Transverse colon (tissue), 4 donors: ENCODE data around the gene HTR5A. TPM values are rescaled to one million over a fixed set of nuclear protein-coding genes. Genes with fewer than 3 reads are reported as not detected.

Source experiments
- DNase-seq: peaks from one replicate; pipeline ENCODE4 v3.0.0-alpha.2; 2019
- H3K27ac ChIP-seq, 4 donors: fragments of 200-600 bp; sonication (generic); 2 replicates each; pipeline ENCODE4 v1.5.1; 2016 to 2018; ENCODE audit warnings: inconsistent platforms in 4 of 4
- H3K27me3 ChIP-seq: fragments of 200-600 bp; sonication (generic); 2 replicates; pipeline ENCODE4 v1.5.1; 2017; ENCODE audit warnings: inconsistent platforms
- H3K36me3 ChIP-seq, 4 donors: fragments of 200-600 bp; sonication (generic); 2 replicates each; pipeline ENCODE4 v1.5.1; 2017 to 2019; ENCODE audit warnings: inconsistent platforms in 4 of 4
- H3K4me1 ChIP-seq, 4 donors: fragments of 200-600 bp; sonication (generic); 2 replicates each; pipeline ENCODE4 v1.5.1; 2017 to 2020; ENCODE audit warnings: inconsistent platforms in 4 of 4
- H3K4me3 ChIP-seq, 4 donors: fragments of 200-600 bp; sonication (generic); 1 replicate in 1 of 4; 2 replicates in 3 of 4; pipeline versions ENCODE4 v1.5.1 to v1.6.1; 2017 to 2019; ENCODE audit warnings: inconsistent platforms in 4 of 4
- H3K9me3 ChIP-seq, 2 donors: fragments of 200-600 bp; sonication (generic); 2 replicates each; pipeline ENCODE4 v1.5.1; 2017 to 2019; ENCODE audit warnings: inconsistent platforms in 2 of 2
- CTCF ChIP-seq, 5 experiments: fragments of 200-600 bp in 3 of 5; fragments of 450-650 bp in 2 of 5; sonication (generic) in 3 of 5; IDR thresholded peaks; 1 replicate in 2 of 5; 2 replicates in 3 of 5; pipeline ENCODE4 v1.5.1; 2016 to 2017; ENCODE audit warnings: antibody characterized with exemption in 5 of 5, inconsistent platforms in 3 of 5, mild to moderate bottlenecking in 2 of 5, moderate library complexity in 1 of 5
- EP300 ChIP-seq: sonication (generic); formaldehyde crosslinking; IDR thresholded peaks from one replicate; pipeline ENCODE4 v1.6.1; 2017; ENCODE audit warnings: antibody characterized with exemption, low read depth
- POLR2A ChIP-seq: fragments of 450-650 bp; IDR thresholded peaks from one replicate; pipeline ENCODE4 v1.6.1; 2016; ENCODE audit warnings: antibody characterized with exemption, mild to moderate bottlenecking, moderate library complexity
- POLR2AphosphoS5 ChIP-seq, 3 donors: sonication (generic); formaldehyde crosslinking; IDR thresholded peaks; one replicate each; pipeline ENCODE4 v1.6.1; 2016; ENCODE audit warnings: antibody characterized with exemption in 3 of 3
- WGBS, 2 donors: methylation state at CpG; one replicate each; pipeline ENCODE4 v1.1.5; 2018; ENCODE audit warnings: low coverage in 1 of 2; 5-methylcytosine and 5-hydroxymethylcytosine counted together
- in situ Hi-C, 4 donors: fragments of 200-750 bp; cut with MboI; loops; one replicate each; pipeline versions ENCODE4 v1.15.0 to v1.15.1; 2017; ENCODE audit warnings: low sequenced_read_pairs in 3 of 4, low pct_ligation_motif_present in 1 of 4, low pct_unique_long_range_greater_than_20kb in 1 of 4
- intact Hi-C: fragments of 100-400 bp; cut with DNase I; formaldehyde crosslinking; loops from one replicate; pipeline ENCODE4 v1.15.1; 2023; ENCODE audit warnings: low total_unique reads
- total RNA-seq, 4 donors: library from RNA; depleted of rRNA; stranded (reverse); fragments of >200 nt; gene quantifications; one replicate each; pipeline ENCODE4 v1.1.0, GENCODE V29; 2016

Gene HTR5A
- total RNA-seq, 4 donors from 2014 or later = not detected

GRCh38 chr7:155038335-155038734 is 31.8 kb upstream of the HTR5A start:
- WGBS, 2 donors = 61 to 82% methylated on average over 2 to 4 of the region's 4 CpGs
- in situ Hi-C loops = no loop called here
- H3K4me1 ChIP-seq = no peaks in the 10 kb centered on the region
- DNase-seq = no peak
- H3K27me3 ChIP-seq = peaks cover 8% of the 10 kb centered on the region
- H3K9me3 ChIP-seq = no peaks in the 10 kb centered on the region
- no peak overlapping the region for H3K27ac ChIP-seq
- H3K4me3 ChIP-seq = no peak overlapping the region
- no peaks in the 10 kb centered on the region for H3K36me3 ChIP-seq
- intact Hi-C loops = no loop called here
- TF ChIP-seq EP300 (no peak), POLR2AphosphoS5 (IDR thresholded peaks at IDR 0.05) (no peak), POLR2A (no peak), CTCF (IDR thresholded peaks at IDR 0.05) (no peak)

DNA sequence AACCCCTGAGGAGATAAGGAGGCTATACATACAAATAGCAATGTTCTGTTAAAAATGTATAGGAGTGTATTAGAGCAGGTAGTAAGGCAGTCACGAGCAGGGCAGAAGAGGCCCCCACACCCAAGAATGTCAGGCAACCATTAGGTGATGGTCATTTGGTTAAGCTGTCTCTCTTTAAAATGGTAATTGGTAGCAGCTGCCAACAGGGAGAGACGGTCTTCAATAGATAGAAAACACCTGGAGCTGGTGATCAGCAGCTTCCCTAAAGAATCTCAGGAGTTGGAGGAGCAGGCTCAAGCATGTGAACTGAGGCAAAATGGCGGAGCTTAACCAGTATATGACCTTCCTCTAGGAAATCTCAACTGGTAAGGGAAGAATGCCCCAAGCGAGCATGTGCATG is 26.4 kb upstream of the HTR5A start:
- in situ Hi-C loops (no loop called here), intact Hi-C loops (no loop called here)
- Histone ChIP-seq H3K9me3 (no peaks in the 10 kb centered on the region), H3K4me1 (no peaks in the 10 kb centered on the region), H3K4me3 (no peak overlapping the region), H3K27ac (no peak overlapping the region), H3K36me3 (no peaks in the 10 kb centered on the region), H3K27me3 (peaks cover 8% of the 10 kb centered on the region)
- TF ChIP-seq POLR2AphosphoS5 (IDR thresholded peaks at IDR 0.05) (no peak), CTCF (IDR thresholded peaks at IDR 0.05) (no peak), POLR2A (no peak), EP300 (no peak)
- 48 to 55% methylated on average over 2 to 4 of the region's 4 CpGs for WGBS, 2 donors
- DNase-seq = no peak

- Histone ChIP-seq H3K27ac (no peak overlapping the region), H3K27me3 (no peaks in the 10 kb centered on the region), H3K4me3 (no peak overlapping the region), H3K4me1 (no peaks in the 10 kb centered on the region), H3K36me3 (no peaks in the 10 kb centered on the region), H3K9me3 (no peaks in the 10 kb centered on the region)
- TF ChIP-seq EP300 (no peak), CTCF (IDR thresholded peaks at IDR 0.05) (no peak), POLR2A (no peak), POLR2AphosphoS5 (IDR thresholded peaks at IDR 0.05) (no peak)
- in situ Hi-C loops = no loop called here
- no peak for DNase-seq
- 40 to 55% methylated on average over 3 to 4 of the region's 4 CpGs for WGBS, 2 donors
- intact Hi-C loops = no loop called here
Measured at GRCh38 chr7:155048006-155048405, 22.1 kb upstream of the HTR5A start.

DNA sequence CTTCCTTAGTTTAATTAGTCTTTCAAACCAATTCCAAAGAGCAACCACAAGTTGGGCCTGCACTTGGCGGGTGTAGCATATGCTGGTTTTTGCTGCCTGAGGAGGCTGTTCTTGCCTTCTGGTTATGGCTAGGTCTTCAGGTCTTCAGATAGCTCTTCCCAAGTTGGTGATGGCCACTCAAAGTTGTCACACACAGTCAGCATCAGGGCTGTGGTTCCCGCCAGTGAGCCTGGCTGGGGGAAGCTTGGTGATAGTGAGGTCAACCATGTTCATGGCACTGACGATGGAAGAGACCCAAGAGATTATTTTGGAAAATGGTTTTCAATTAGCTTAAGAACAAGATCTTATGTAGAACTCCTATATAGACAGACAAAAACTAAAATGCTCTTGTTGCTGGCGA is 18.8 kb upstream of the HTR5A start:
- intact Hi-C loops (no loop called here), in situ Hi-C loops (no loop called here)
- no peaks in the 10 kb centered on the region for H3K9me3 ChIP-seq
- TF ChIP-seq CTCF (IDR thresholded peaks at IDR 0.05) (no peak), EP300 (no peak), POLR2AphosphoS5 (IDR thresholded peaks at IDR 0.05) (no peak), POLR2A (no peak)
- H3K4me1 ChIP-seq = no peaks in the 10 kb centered on the region
- H3K36me3 ChIP-seq = no peaks in the 10 kb centered on the region
- H3K27ac ChIP-seq = no peak overlapping the region
- H3K4me3 ChIP-seq = no peak overlapping the region
- WGBS, 2 donors = 87 to 88% methylated on average over 3 to 4 of the region's 4 CpGs
- no peaks in the 10 kb centered on the region for H3K27me3 ChIP-seq
- DNase-seq = no peak
